Measurements from ENCODE around the gene RHOBTB1.

The RHOBTB1 gene

DNA sequence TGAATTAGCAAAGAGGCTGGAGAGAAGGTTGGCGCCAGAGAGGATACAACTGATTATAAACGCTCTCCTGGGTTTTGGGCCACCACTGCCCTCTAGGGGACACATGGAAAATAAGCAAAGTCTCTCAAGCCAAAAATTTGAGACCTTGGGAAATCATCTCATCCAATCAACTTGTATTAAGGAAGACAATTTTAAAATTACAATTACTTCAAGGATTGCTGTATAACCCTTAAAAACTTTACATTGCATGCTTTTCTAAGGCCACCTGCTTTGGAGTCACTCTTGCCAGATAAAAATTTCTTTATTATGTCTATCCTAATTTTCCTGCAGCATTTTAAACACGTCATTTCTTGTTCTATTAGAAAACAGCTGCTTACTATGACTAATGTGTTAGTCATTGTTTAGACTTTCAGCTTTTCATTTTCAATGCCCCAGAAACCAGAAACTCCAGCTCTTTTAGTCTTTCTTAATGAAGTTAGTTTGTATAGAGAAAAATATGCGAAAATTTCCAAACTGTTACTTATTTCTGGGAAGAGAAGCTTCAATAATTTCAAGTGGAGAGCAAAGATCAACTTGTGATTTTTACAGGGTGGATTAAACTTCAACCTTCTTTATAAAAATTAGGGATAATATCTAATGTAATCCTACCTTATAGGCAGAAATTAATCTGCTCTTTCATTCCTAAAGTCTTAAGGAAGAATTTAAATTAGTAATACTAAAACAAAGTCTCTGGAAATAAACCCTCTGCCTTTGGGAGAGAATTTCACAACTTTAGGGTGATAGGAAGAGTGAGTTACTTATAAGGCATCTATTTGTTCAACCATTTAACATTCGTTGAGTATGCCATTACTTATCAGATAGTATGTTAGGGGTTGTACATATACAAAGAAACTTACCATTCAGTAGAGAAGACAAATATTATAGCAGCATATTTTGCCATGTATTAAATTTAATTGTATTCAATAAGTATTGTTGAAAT lies 20.6 kb upstream of the RHOBTB1 start:
- peak; percentile 43 to 76 (median 45) for DNase-seq

GRCh38 chr10:60963441-60964256 lies 19.7 kb upstream of the RHOBTB1 start:
- DNase-seq = no peak

- no peak for DNase-seq
These were observed 19.0 kb upstream of the RHOBTB1 start for GRCh38 chr10:60962946-60963345.

GRCh38 chr10:60960913-60961312 lies 16.9 kb upstream of the RHOBTB1 start:
- DNase-seq = no peak

DNA sequence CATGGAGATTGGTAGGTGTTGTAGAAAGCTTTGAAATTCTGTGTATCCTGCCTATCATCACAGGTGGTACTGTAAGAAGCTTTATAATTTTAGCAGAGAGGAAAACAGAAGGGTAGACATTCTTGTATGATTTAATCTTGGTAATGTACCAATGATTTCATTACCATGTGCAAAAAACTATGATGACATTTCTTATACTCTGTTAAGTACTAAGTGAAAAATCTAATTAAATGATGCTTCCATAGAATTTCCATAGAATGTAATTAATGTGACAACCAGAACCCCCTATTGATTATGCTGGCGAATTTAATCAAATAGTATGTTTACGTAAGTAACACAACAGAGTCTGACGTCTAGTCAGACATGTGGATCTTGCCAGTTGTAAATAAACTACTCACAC lies 16.0 kb upstream of the RHOBTB1 start:
- no peak for DNase-seq

DNA sequence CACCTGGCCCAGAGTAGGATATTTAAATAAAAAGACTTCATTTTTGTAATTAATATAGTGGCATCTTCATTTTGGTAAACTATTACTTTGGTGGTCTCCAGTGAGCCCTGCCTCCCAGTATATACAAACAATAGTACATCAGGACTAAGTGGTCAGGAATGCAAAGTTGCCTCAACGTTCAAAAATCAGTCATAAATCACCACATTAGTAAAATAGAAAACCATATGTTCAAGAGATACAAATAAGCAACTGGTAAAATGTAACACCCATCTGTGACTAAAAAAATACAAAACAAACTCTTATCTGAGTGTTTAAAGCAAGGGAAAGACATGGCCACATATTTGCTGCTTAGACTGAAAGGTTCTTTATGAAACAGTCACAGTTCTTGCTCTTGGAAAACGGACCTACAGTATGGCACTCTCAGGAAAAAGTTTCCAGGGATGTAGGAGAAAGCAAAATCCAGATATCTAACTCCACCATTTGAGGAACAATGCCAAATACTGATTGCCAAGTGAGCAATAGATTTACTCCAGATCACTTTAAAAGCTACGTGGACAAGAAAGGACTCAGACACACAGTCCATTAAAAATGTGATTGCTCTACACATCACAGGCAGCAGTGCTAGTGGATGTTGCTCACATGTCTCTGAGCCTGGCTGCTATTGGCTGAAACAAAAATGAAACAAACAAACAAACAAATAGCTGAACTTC lies 15.1 kb upstream of the RHOBTB1 start:
- no peak for DNase-seq

- no peak for DNase-seq
These were observed 13.8 kb upstream of the RHOBTB1 start for GRCh38 chr10:60957667-60958221.

- peak in 2 of 3 experiments; percentile 16 to 68 for DNase-seq
These were observed 12.0 kb upstream of the RHOBTB1 start for GRCh38 chr10:60955957-60956425.

GRCh38 chr10:60955316-60955715 lies 11.3 kb upstream of the RHOBTB1 start:
- peak in 1 of 3 experiments; percentile 30 for DNase-seq

- DNase-seq = no peak
These were observed 10.1 kb upstream of the RHOBTB1 start for GRCh38 chr10:60954035-60954434.

- DNase-seq = peak in 1 of 3 experiments; percentile 22
These were observed 9.4 kb upstream of the RHOBTB1 start for GRCh38 chr10:60953420-60953819.

DNA sequence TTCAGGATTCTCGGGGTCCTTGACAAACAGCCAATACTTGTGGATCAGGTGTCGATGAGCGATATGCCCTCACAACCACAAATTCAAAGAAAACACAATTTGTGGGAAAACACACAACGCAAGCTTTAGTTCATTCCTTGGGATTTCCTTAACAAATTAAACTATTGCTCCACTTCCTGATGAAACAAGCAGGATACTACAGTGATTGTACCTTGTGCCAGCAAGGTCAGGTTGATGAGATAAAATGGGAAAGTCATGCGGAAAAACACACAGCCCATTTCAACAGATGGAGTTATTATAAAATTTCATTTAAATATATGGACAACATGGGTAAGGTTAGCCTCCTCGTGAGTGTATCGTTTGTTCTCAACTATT lies 8.8 kb upstream of the RHOBTB1 start:
- DNase-seq = no peak

- DNase-seq = peak in 1 of 3 experiments; percentile 24
These were observed 8.3 kb upstream of the RHOBTB1 start for GRCh38 chr10:60952067-60952845.

DNA sequence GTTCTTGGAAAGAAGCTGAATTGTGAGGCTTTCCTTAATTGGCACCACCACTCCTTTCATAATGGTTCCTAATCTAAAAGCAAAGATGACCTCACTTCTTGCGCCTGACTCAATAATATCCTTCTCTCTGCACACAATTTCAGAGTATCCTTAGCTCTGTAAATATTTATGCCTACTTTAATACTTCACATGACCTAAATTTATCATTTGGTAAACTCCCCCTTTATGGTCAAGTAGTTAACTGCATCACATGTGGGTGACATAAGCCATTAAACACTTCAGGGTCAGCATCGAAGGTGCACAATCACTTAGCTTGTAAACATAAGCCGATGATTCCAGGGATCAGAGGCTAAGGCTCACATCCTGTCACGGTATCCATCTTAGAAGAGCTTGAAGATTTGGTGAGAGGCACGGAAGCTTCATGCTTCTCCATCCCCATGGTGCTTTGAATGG lies 7.3 kb upstream of the RHOBTB1 start:
- DNase-seq = peak in 1 of 3 experiments; percentile 37

- DNase-seq = no peak
These were observed 6.3 kb upstream of the RHOBTB1 start for GRCh38 chr10:60950300-60950699.

DNA sequence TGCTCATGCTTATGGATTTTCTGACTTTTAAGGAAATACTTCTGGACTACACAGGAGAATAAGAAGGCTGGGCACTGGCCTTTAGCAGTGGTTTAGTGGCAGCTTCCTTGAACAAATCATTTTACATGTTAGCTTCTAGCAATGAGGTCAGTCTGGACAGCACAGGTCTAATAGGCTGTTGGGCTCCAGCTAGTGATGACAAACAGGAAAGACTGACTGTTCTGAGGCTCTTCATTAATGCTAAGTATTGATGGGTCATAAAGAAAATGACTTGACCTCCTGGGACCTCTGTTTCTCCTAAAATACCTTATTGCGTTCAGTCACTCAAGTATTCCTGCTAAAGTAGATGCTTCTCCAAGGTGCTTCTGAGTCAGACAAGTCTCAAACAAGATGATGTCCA lies 4.9 kb upstream of the RHOBTB1 start:
- no peak for DNase-seq

DNA sequence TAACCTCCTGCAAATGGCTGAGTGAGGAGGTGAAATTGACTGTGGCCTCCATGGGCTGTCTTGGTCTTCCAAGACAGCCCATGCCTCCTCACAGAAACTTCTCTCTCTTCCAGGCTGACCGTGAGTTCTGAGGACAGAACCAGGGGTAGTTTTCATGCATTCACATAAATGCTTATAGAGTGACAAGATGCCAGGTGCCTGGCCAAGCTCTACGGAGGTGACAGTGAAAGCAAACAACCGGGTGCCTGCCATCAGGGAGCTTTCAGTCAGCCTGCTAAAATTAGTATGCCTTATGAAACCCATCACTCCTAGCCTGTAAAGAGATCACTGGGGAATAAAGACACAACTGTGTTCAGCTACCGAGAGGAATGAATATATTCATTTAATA lies 919 bp upstream of the RHOBTB1 start:
- no peak for DNase-seq

DNA sequence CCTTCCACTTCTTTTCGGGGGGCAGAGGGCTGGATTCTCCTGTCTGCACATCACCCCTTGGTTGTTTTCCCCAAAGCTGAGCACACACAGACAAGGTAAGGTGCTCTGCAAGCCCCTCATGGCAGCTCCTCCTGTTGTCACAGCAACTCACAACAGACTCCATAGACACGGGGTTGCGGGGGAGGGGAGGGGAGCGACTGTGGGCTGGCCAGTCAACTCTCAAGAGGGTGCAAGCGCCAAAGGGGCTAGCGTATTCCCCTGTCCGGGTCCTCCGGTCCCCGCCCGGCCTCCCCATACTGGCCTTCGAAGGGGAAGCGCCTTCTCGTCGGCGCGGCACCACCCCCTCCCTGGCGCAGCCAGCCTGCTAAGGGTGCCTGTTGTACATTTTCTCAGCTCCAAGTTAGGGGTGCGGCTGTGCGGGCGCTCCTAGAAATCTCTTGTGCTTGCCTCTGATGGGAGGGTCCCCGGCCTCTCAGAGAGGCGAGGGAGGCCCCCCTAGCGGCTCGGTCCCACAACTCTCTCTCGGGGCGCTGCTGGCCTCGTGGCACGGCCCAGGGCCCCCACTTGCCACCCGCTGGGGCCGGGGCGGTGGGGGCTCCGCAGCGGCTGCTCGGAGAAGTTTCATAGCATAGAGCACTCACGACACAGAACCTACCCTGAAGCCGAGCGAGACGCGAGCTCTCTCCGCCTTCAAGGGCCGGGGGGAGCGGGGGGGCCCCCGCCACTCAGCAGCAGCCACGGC lies 498 bp downstream of the RHOBTB1 start:
- peak; percentile 52 to 76 (median 59) for DNase-seq

GRCh38 chr10:60942788-60943315 lies 1.1 kb downstream of the RHOBTB1 start:
- DNase-seq = peak in 2 of 3 experiments; percentile 16 to 56

GRCh38 chr10:60942134-60942787 lies 1.7 kb downstream of the RHOBTB1 start:
- peak in 1 of 3 experiments; percentile 41 for DNase-seq
